CD4-positive, CD25-positive, alpha-beta regulatory T cell (primary cell): ENCODE results near the gene THOC2. TPM values are rescaled to one million over a fixed set of nuclear protein-coding genes. Genes with fewer than 3 reads are reported as not detected.
"Not testable (repeated sequence)": the region's sequence is repeated elsewhere in the genome, so short reads cannot be mapped to it uniquely, and the experiment has no call there.

Source experiments
- ATAC-seq, 2 donors: fragments of 150-1000 bp; cut with Tn5 transposase; one replicate each; pipeline ENCODE4 v1.10.0; 2021; ENCODE audit warnings: low read depth in 2 of 2, moderate number of reproducible peaks in 2 of 2, moderate library complexity in 1 of 2
- DNase-seq, 3 donors: peaks; one replicate each; pipeline versions ENCODE4 v3.0.0 to v3.0.0-alpha.2; 2012 to 2022; ENCODE audit warnings: mixed read lengths in 1 of 3
- H3K27ac ChIP-seq: one replicate; pipeline ENCODE4 v1.7.0; 2013; ENCODE audit warnings: mild to moderate bottlenecking, low read length; ENCODE audit not compliant: insufficient read depth, poor library complexity, severe bottlenecking
- H3K27me3 ChIP-seq: one replicate; pipeline ENCODE4 v1.7.0; 2013; ENCODE audit warnings: low read length; ENCODE audit not compliant: control insufficient read depth, insufficient read depth
- H3K36me3 ChIP-seq: one replicate; pipeline ENCODE4 v1.7.0; 2013; ENCODE audit warnings: mild to moderate bottlenecking, low read length, moderate library complexity; ENCODE audit not compliant: control insufficient read depth, insufficient read depth
- H3K4me1 ChIP-seq: 2 replicates; pipeline ENCODE4 v1.7.0; 2013; ENCODE audit warnings: mild to moderate bottlenecking, low read length; ENCODE audit not compliant: insufficient read depth, control insufficient read depth, poor library complexity, severe bottlenecking
- H3K4me3 ChIP-seq: one replicate; pipeline ENCODE4 v1.7.0; 2013; ENCODE audit warnings: low read depth, mild to moderate bottlenecking, low read length, moderate library complexity
- H3K9me3 ChIP-seq, 2 experiments: 1 replicate in 1 of 2; 2 replicates in 1 of 2; pipeline ENCODE4 v1.7.0; 2013; ENCODE audit warnings: low read length in 2 of 2, mild to moderate bottlenecking in 1 of 2, moderate library complexity in 1 of 2; ENCODE audit not compliant: control insufficient read depth in 2 of 2
- H3K27ac Mint-ChIP-seq, 3 donors: one replicate each; pipeline ENCODE4 v1.8.0; 2020 to 2022; ENCODE audit warnings: mild to moderate bottlenecking in 3 of 3, mixed read lengths in 3 of 3, moderate library complexity in 2 of 3
- H3K27me3 Mint-ChIP-seq: one replicate; pipeline ENCODE4 v1.8.0; 2022; ENCODE audit warnings: mild to moderate bottlenecking, mixed read lengths
- H3K36me3 Mint-ChIP-seq: one replicate; pipeline ENCODE4 v1.8.0; 2020; ENCODE audit warnings: mixed read lengths
- H3K4me1 Mint-ChIP-seq, 4 donors: one replicate each; pipeline ENCODE4 v1.8.0; 2020 to 2022; ENCODE audit warnings: mixed read lengths in 4 of 4, mild to moderate bottlenecking in 1 of 4
- H3K4me3 Mint-ChIP-seq, 4 donors: one replicate each; pipeline ENCODE4 v1.8.0; 2020 to 2022; ENCODE audit warnings: mild to moderate bottlenecking in 4 of 4, mixed read lengths in 4 of 4, moderate library complexity in 3 of 4
- H3K9me3 Mint-ChIP-seq, 7 donors: one replicate each; pipeline ENCODE4 v1.8.0; 2020 to 2022; ENCODE audit warnings: mixed read lengths in 7 of 7, mild to moderate bottlenecking in 3 of 7, moderate library complexity in 2 of 7
- polyA plus RNA-seq, 4 donors: library from polyadenylated mRNA; unstranded; fragments of 300-500 nt; fragmentation: Illumina TruSeq; gene quantifications; one replicate each; pipeline ENCODE4 v1.2.3, GENCODE V29; 2021
- total RNA-seq: library from RNA; stranded (reverse); gene quantifications from one replicate; pipeline ENCODE4 v1.2.3, GENCODE V29; 2022

The THOC2 gene
- total and polyA plus RNA-seq, 5 donors from 2014 or later = 24.2 to 89.5 (median 25.6) TPM

DNA sequence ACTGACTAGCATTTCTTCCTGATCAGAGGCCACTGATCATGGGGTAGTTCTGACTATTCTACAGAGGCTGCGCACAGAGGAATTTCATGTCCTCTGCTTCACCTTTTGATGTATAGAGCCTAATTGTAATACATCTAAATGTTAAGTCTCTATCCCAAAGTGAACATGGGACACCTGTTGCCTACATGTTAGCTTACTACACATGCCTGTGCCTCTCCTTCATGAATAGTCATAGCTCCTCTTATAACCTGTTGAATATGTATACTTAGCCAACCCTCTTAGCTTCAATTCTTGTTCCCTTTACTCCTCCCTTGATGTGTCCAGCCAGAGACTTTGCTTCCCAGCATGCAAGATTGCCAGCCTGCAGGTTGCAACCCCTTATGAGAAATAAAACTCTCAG lies 9.6 kb upstream of the THOC2 start:
- ATAC-seq = no peak
- no peaks in the 10 kb centered on the region for H3K36me3 Mint-ChIP-seq
- peak overlapping the region in 1 of 4 donors; percentile 58 for H3K4me3 Mint-ChIP-seq
- Histone ChIP-seq H3K27ac (no peak overlapping the region), H3K27me3 (no peaks in the 10 kb centered on the region), H3K4me1 (no peaks in the 10 kb centered on the region), H3K36me3 (no peaks in the 10 kb centered on the region), H3K9me3 (no peaks in the 10 kb centered on the region), H3K4me3 (no peak overlapping the region)
- no peak overlapping the region for H3K27ac Mint-ChIP-seq
- H3K4me1 Mint-ChIP-seq = peaks cover 0 to 6% (median 5%) of the 10 kb centered on the region in 4 donors
- no peaks in the 10 kb centered on the region for H3K9me3 Mint-ChIP-seq
- no peaks in the 10 kb centered on the region for H3K27me3 Mint-ChIP-seq
- DNase-seq = no peak

DNA sequence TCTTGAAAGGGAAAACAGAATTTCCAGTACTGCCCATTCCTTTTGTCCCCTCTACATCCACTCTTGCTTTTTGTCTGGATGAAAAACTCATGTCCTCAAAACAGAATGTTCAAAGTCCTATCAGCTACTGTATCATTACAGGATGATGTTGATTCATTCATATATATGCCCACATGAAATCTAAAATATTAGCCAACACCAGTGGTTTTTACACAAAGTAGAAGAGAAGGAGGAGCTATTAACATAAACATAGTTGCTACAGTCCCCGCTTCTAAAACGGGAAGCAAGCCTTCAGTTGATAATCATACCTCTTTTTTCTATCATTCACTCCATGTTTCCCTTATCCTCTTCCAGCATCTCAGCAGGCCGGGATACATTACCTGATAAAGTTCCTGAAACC lies 7.7 kb upstream of the THOC2 start:
- no peak overlapping the region for H3K27ac Mint-ChIP-seq
- no peak for ATAC-seq
- H3K4me1 Mint-ChIP-seq = peaks cover 0 to 6% (median 5%) of the 10 kb centered on the region in 4 donors
- Histone ChIP-seq H3K4me1 (no peaks in the 10 kb centered on the region), H3K36me3 (no peaks in the 10 kb centered on the region), H3K9me3 (no peaks in the 10 kb centered on the region), H3K27me3 (no peaks in the 10 kb centered on the region), H3K27ac (no peak overlapping the region), H3K4me3 (no peak overlapping the region)
- no peaks in the 10 kb centered on the region for H3K9me3 Mint-ChIP-seq
- H3K36me3 Mint-ChIP-seq = no peaks in the 10 kb centered on the region
- no peaks in the 10 kb centered on the region for H3K27me3 Mint-ChIP-seq
- H3K4me3 Mint-ChIP-seq = no peak overlapping the region
- DNase-seq = no peak

DNA sequence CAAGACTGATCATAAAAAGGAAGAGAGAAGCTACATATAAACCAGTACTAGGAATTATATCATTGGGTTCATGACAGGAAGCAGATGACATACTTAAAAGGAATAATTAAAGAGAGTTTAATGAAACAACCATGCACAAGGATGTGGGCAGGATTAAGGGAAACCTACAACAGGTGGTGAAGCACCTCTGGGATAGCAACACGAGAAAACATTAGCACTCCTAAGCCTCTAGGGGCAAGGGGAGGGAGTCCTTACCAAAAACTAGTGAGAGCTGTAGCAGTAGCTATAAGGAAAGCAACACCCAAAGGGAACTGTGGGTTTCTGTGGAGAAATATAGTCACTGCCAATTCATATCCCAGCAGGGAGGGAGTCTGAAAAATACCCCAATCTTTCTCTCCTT lies 7.2 kb upstream of the THOC2 start:
- H3K4me1 ChIP-seq = no peaks in the 10 kb centered on the region
- H3K4me3 ChIP-seq = no peak overlapping the region
- H3K27ac Mint-ChIP-seq = no peak overlapping the region
- H3K4me1 Mint-ChIP-seq = peaks cover 0 to 6% (median 5%) of the 10 kb centered on the region in 4 donors
- H3K9me3 Mint-ChIP-seq = peaks cover 0 to 3% (median 0%) of the 10 kb centered on the region in 7 donors
- ATAC-seq (no peak), DNase-seq (no peak)
- H3K27ac ChIP-seq = no peak overlapping the region
- H3K27me3 Mint-ChIP-seq = no peaks in the 10 kb centered on the region
- no peaks in the 10 kb centered on the region for H3K27me3 ChIP-seq
- H3K36me3 ChIP-seq = no peaks in the 10 kb centered on the region
- H3K9me3 ChIP-seq = no peaks in the 10 kb centered on the region
- no peaks in the 10 kb centered on the region for H3K36me3 Mint-ChIP-seq
- no peak overlapping the region for H3K4me3 Mint-ChIP-seq

DNA sequence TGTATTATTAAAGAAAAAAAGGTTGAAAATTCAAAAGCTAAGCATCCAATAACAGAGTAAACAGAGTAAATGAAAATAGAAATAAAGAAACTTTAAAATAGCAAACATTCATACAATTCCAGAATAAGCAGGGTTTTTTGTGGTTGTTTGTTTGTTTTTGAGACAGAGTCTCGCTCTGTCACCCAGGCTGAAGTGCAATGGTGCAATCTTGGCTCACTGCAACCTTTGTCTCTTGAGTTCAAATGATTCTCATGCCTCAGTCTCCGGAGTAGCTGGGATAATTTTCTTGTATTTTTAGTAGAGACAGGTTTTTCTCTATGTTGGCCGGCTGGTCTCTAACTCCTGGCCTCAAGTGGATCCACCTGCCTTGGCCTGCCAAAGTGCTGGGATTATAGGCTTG lies 6.6 kb upstream of the THOC2 start:
- Histone ChIP-seq H3K27ac (no peak overlapping the region), H3K9me3 (no peaks in the 10 kb centered on the region), H3K36me3 (no peaks in the 10 kb centered on the region), H3K27me3 (no peaks in the 10 kb centered on the region), H3K4me1 (no peaks in the 10 kb centered on the region), H3K4me3 (no peak overlapping the region)
- Mint-ChIP-seq H3K36me3 (no peaks in the 10 kb centered on the region), H3K9me3 (peaks cover 0 to 3% (median 0%) of the 10 kb centered on the region in 7 donors), H3K27ac (no peak overlapping the region), H3K4me3 (no peak overlapping the region), H3K4me1 (peaks cover 0 to 6% (median 5%) of the 10 kb centered on the region in 4 donors), H3K27me3 (no peaks in the 10 kb centered on the region)
- DNase-seq (no peak), ATAC-seq (no peak)

DNA sequence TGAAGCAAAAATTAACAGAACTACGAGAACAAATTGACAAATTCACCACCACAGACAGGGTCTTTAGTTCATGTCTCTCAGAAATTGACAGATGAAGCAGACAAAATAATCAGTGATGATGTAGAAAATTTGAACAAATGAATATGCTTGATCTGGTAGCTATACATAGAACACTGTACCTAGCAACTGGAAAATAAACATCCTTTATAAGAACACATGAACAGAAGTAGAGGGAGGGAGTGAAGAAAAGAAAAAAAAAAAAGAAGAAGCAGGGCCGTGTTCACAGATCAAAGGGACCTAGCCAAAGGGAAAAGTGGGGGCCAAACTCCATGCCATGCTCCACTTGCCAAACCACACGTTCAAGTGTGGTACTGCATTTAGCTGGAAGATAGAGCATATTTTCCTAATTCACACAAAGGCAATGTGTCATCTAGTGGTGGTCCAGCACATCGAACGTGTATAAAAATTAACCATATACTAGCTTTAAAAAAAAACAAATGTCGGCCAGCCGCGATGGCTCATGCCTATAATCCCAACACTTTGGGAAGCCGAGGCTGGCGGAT lies 5.6 kb upstream of the THOC2 start:
- DNase-seq = no peak
- Histone ChIP-seq H3K9me3 (no peaks in the 10 kb centered on the region), H3K27me3 (no peaks in the 10 kb centered on the region), H3K4me3 (no peak overlapping the region), H3K27ac (no peak overlapping the region), H3K36me3 (no peaks in the 10 kb centered on the region), H3K4me1 (no peaks in the 10 kb centered on the region)
- Mint-ChIP-seq H3K4me3 (no peak overlapping the region), H3K27ac (no peak overlapping the region), H3K9me3 (peaks cover 0 to 3% (median 0%) of the 10 kb centered on the region in 7 donors), H3K27me3 (no peaks in the 10 kb centered on the region), H3K36me3 (no peaks in the 10 kb centered on the region), H3K4me1 (peaks cover 0 to 6% (median 5%) of the 10 kb centered on the region in 4 donors)
- ATAC-seq = no peak

DNA sequence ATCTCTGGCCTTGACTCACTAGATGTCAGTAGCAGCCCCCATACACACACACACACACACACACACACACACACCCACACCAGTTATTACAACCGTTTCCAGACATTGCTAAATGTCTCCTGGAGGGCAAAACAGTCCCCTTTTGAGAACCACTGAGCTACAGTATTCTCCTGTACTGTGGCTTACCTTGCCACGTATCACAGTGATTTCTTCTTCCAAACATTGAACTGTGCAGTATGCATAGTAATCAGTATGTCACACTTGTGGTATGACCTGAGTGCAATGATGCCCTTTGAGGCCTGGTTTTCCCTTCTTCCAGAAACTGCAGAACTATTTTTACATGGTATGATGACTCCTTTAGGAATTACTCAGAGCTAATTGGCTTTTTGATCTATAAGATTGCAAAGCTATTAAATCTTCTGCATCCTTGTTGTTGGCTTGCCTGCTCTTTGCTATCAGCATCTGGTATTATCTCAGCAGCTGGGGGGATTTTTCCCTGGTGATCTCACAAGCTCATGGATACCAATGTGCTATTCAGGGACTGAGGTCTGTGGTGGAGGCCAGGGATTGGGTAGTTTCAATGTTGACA lies 3.6 kb upstream of the THOC2 start:
- Mint-ChIP-seq H3K36me3 (no peaks in the 10 kb centered on the region), H3K4me3 (peak overlapping the region in 1 of 4 donors; percentile 36), H3K27ac (no peak overlapping the region), H3K9me3 (peaks cover 0 to 5% (median 0%) of the 10 kb centered on the region in 7 donors), H3K27me3 (no peaks in the 10 kb centered on the region), H3K4me1 (peaks cover 5 to 10% (median 6%) of the 10 kb centered on the region in 4 donors)
- H3K4me3 ChIP-seq = no peak overlapping the region
- H3K4me1 ChIP-seq = peaks cover 1% of the 10 kb centered on the region
- no peaks in the 10 kb centered on the region for H3K36me3 ChIP-seq
- DNase-seq (no peak), ATAC-seq (no peak)
- H3K27me3 ChIP-seq = no peaks in the 10 kb centered on the region
- H3K9me3 ChIP-seq = no peaks in the 10 kb centered on the region
- H3K27ac ChIP-seq = no peak overlapping the region

DNA sequence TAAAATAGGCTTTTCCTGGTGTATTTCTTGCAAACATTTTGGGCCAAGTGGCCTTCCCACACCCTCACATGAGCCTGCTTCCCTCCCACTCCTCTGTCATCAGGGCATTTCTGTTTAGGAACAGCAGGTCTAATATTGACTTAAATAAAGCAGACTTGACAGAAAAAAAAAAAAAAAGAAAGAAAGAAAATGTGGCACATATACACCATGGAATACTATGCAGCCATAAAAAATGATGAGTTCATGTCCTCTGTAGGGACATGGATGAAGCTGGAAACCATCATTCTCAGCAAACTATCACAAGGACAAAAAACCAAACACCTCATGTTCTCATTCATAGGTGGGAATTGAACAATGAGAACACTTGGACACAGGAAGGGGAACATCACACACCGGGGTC lies 2.3 kb upstream of the THOC2 start:
- H3K9me3 ChIP-seq, H3K36me3 Mint-ChIP-seq, H3K9me3 Mint-ChIP-seq, H3K36me3 ChIP-seq, H3K4me3 ChIP-seq, H3K27ac Mint-ChIP-seq, H3K27ac ChIP-seq, DNase-seq, H3K4me1 ChIP-seq, H3K27me3 ChIP-seq, H3K27me3 Mint-ChIP-seq, ATAC-seq: not testable (repeated sequence)
- peak overlapping the region in 1 of 4 donors; percentile 51 for H3K4me3 Mint-ChIP-seq
- H3K4me1 Mint-ChIP-seq = peaks cover 5 to 22% (median 15%) of the 10 kb centered on the region in 4 donors

DNA sequence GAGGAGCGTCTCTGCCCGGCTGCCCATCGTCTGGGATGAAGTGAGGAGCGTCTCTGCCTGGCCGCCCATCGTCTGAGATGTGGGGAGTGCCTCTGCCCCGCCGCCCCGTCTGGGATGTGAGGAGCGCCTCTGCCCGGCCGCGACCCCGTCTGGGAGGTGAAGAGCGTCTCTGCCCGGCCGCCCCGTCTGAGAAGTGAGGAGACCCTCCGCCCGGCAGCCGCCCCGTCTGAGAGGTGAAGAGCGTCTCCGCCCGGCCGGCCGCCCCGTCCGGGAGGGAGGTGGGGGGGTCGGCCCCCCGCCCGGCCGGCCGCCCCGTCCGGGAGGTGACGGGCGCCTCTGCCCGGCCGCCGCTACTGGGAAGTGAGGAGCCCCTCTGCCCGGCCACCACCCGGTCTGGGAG lies 1.2 kb upstream of the THOC2 start:
- not testable (repeated sequence) for H3K27ac Mint-ChIP-seq, ATAC-seq, H3K4me1 ChIP-seq, H3K27me3 ChIP-seq, H3K27ac ChIP-seq, H3K27me3 Mint-ChIP-seq, H3K4me3 ChIP-seq, H3K4me3 Mint-ChIP-seq, H3K9me3 Mint-ChIP-seq, H3K9me3 ChIP-seq, DNase-seq, H3K36me3 ChIP-seq, H3K36me3 Mint-ChIP-seq
- peaks cover 9 to 33% (median 20%) of the 10 kb centered on the region in 4 donors for H3K4me1 Mint-ChIP-seq
